Measurements from ENCODE around the gene GPI. TPM values are rescaled to one million over a fixed set of nuclear protein-coding genes. Genes with fewer than 3 reads are reported as not detected.

The GPI gene
- total and polyA plus RNA-seq, 2 of the 13 experiments (the other 11 are each of a cell fraction or from before 2014, with no cell fraction given): 147 to 167 TPM

DNA sequence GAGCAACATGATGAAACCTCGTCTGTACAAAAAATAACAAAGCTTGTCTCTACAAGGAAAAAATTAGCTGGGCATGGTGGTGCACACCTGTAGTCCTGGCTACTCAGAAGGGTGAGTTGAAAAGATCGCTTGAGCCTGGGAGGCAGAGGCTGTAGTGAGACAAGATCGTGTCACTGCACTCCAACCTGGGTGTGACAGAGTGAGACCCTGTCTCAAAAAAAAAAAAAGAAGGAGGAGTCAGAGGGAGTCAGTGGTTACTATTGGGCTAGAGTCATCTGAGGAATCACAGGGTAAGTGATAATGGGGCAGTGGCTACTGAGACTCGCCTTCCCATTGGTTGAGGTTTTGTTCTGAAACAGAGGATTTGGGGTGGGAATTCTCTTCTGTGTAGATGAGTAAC lies 1.9 kb upstream of the GPI start:
- peak; percentile 48 for ATAC-seq
- Histone ChIP-seq H3K79me2 (ENCODE audit: insufficient read depth, low read length) (peaks cover 30% of the 10 kb centered on the region), H3K36me3 (replicated peaks in 1 of 2; ENCODE audit: control insufficient read depth in 1 of 2, insufficient read depth in 2 of 2, low read length in 2 of 2) (peaks cover 7 to 18% of the 10 kb centered on the region in 2 experiments; a peak in 4 of 5 replicates), H2AFZ (ENCODE audit: low read length) (no peak overlapping the region), H4K20me1 (ENCODE audit: insufficient read depth, low read length) (peaks cover 15% of the 10 kb centered on the region), H3K9ac (ENCODE audit: insufficient read depth, low read depth, low read length) (peak overlapping the region; percentile 45), H3K4me3 (replicated peaks in 1 of 3; ENCODE audit: insufficient read depth in 1 of 3, low read depth in 2 of 3, low read length in 3 of 3) (peak overlapping the region; percentile 21 to 58 (median 34); a peak in 5 of 6 replicates), H3K27me3 (ENCODE audit: control insufficient read depth in 1 of 2, insufficient read depth in 2 of 2, low read length in 2 of 2) (no peaks in the 10 kb centered on the region), H3K27ac (ENCODE audit: extremely low read length, insufficient read depth, low read length) (peak overlapping the region; percentile 68), H3K4me2 (ENCODE audit: low read depth, low read length) (peak overlapping the region; percentile 77), H3K9me3 (ENCODE audit: low read length) (no peaks in the 10 kb centered on the region), H3K4me1 (ENCODE audit: insufficient read depth, low read length) (peaks cover 84% of the 10 kb centered on the region)
- 16% methylated on average over 4 of the region's 4 CpGs for WGBS (ENCODE audit: low lambda C conversion rate)
- peak; percentile 81 for DNase-seq (ENCODE audit: low spot score)
- POLR2A ChIA-PET: interaction anchor here (1.0 kb wide), 1 partner anchor 21 kb away, joined by 3 read pairs; no protein-coding TSS in a partner anchor
- intact Hi-C loops (cut with micrococcal nuclease; ENCODE audit: unreplicated experiment): loop anchor here (2.0 kb wide), 1 partner anchor 66 kb away; the partner anchor contains the start of gene UBA2
- FAIRE-seq: peak; percentile 44
- CTCF ChIA-PET (ENCODE audit: low intra/inter-chr PET ratio, low total read pairs): no interaction called here
- no TSS peak for BruUV-seq (replicated peaks)
- in situ Hi-C loops (cut with HindIII; ENCODE audit: extremely low pct_ligation_motif_present, low pct_unique_long_range_greater_than_20kb): no loop called here
- 0 out of 2 replicates have a peak, but pooled peaks have one; percentile 17 for TF ChIP-seq FOXA3 (CRISPR knock-in tag; IDR thresholded peaks at IDR 0.05)
- no peak for TF ChIP-seq ZNF234 (CRISPR knock-in tag; conservative IDR thresholded peaks at IDR 0.05)
- TF ChIP-seq NFYC (CRISPR knock-in tag; IDR thresholded peaks at IDR 0.05): peak; percentile 62
- TF ChIP-seq, protein P1, sequence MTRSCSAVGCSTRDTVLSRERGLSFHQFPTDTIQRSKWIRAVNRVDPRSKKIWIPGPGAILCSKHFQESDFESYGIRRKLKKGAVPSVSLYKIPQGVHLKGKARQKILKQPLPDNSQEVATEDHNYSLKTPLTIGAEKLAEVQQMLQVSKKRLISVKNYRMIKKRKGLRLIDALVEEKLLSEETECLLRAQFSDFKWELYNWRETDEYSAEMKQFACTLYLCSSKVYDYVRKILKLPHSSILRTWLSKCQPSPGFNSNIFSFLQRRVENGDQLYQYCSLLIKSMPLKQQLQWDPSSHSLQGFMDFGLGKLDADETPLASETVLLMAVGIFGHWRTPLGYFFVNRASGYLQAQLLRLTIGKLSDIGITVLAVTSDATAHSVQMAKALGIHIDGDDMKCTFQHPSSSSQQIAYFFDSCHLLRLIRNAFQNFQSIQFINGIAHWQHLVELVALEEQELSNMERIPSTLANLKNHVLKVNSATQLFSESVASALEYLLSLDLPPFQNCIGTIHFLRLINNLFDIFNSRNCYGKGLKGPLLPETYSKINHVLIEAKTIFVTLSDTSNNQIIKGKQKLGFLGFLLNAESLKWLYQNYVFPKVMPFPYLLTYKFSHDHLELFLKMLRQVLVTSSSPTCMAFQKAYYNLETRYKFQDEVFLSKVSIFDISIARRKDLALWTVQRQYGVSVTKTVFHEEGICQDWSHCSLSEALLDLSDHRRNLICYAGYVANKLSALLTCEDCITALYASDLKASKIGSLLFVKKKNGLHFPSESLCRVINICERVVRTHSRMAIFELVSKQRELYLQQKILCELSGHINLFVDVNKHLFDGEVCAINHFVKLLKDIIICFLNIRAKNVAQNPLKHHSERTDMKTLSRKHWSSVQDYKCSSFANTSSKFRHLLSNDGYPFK (CRISPR knock-in tag; IDR thresholded peaks at IDR 0.05; ENCODE audit: borderline replicate concordance): no peak
- TF ChIP-seq SUZ12 (IDR thresholded peaks at IDR 0.05; ENCODE audit: low read depth, low read length): no peak
- no peak for TF ChIP-seq KLF9 (CRISPR knock-in tag; IDR thresholded peaks at IDR 0.05; ENCODE audit: low read depth)
- no peak for TF ChIP-seq ZNF260 (CRISPR knock-in tag; IDR thresholded peaks at IDR 0.05; ENCODE audit: borderline replicate concordance, low read depth)
- no peak for TF ChIP-seq ZNF720 (CRISPR knock-in tag; IDR thresholded peaks at IDR 0.05)
- TF ChIP-seq ZNF441 (CRISPR knock-in tag; IDR thresholded peaks at IDR 0.05; ENCODE audit: borderline replicate concordance): no peak
- TF ChIP-seq ZBTB7A (CRISPR knock-in tag; IDR thresholded peaks at IDR 0.05): 0 out of 2 replicates have a peak, but pooled peaks have one; percentile 37
- TF ChIP-seq SATB2 (CRISPR knock-in tag; IDR thresholded peaks at IDR 0.05): no peak
- no peak for TF ChIP-seq NONO (IDR thresholded peaks at IDR 0.05)
- TF ChIP-seq NONO (CRISPR knock-in tag; conservative IDR thresholded peaks at IDR 0.05): no peak
- TF ChIP-seq ZBTB1 (CRISPR knock-in tag; IDR thresholded peaks at IDR 0.05; ENCODE audit: borderline replicate concordance): no peak
- TF ChIP-seq ZSCAN9 (CRISPR knock-in tag; IDR thresholded peaks at IDR 0.05; ENCODE audit: borderline replicate concordance): no peak
- TF ChIP-seq MAZ (IDR thresholded peaks at IDR 0.05; ENCODE audit: borderline replicate concordance, low read depth, low read length): no peak
- no peak for TF ChIP-seq MAZ (CRISPR knock-in tag; IDR thresholded peaks at IDR 0.05; ENCODE audit: low read depth)
- no peak for TF ChIP-seq ATF7-NPFF (CRISPR knock-in tag; IDR thresholded peaks at IDR 0.05; ENCODE audit: low read depth)
- peak; percentile 51 for TF ChIP-seq NFYB (CRISPR knock-in tag; IDR thresholded peaks at IDR 0.05)
- peak; percentile 34; the same call in 1 of the 2 replicates for TF ChIP-seq PHF21A (CRISPR knock-in tag; IDR thresholded peaks at IDR 0.05)
- TF ChIP-seq TOE1 (CRISPR knock-in tag; IDR thresholded peaks at IDR 0.05): no peak
- no peak for TF ChIP-seq GATA4 (IDR thresholded peaks at IDR 0.05; ENCODE audit: borderline replicate concordance, low read depth)
- no peak for TF ChIP-seq SYNCRIP (IDR thresholded peaks at IDR 0.05; ENCODE audit: insufficient read depth, low read depth, low read length)
- TF ChIP-seq HNF4G (IDR thresholded peaks at IDR 0.05; ENCODE audit: borderline replicate concordance, low read depth, low read length): no peak
- TF ChIP-seq HNF4G (CRISPR knock-in tag; IDR thresholded peaks at IDR 0.05; ENCODE audit: borderline replicate concordance, low read depth): no peak
- TF ChIP-seq HDAC6 (IDR thresholded peaks at IDR 0.05; ENCODE audit: low read depth, low read length): no peak
- no peak for TF ChIP-seq GTF3A (CRISPR knock-in tag; conservative IDR thresholded peaks at IDR 0.05)
